GM12878 (cell line): ENCODE measurements around the gene FZR1. TPM values are rescaled to one million over a fixed set of nuclear protein-coding genes. Genes with fewer than 3 reads are reported as not detected.

Source experiments
- ATAC-seq: fragments of 200-7000 bp; cut with Tn5 transposase; 3 replicates; pipeline ENCODE4 v1.9.1; 2020; ENCODE audit warnings: mild to moderate bottlenecking, moderate library complexity
- BruUV-seq: library from RNA; stranded (reverse); fragments of 400-500 nt; replicated peaks from 2 replicates; lab custom pipeline; 2021; lab: Mats Ljungman, UMichigan
- CTCF ChIA-PET: fragments of 300-600 bp; sonication (Branson Sonifier 250); formaldehyde crosslinking; extraction: SDS; loops from one replicate; lab custom pipeline; 2021; ENCODE audit warnings: inconsistent platforms; lab: Yijun Ruan, JAX
- POLR2A ChIA-PET: fragments of 350-600 bp; formaldehyde crosslinking; extraction: SDS; loops from one replicate; lab custom pipeline; 2021; ENCODE audit warnings: inconsistent platforms; lab: Charles Lee
- RAD21 ChIA-PET: fragments of 300-600 bp; sonication (Branson Sonifier 250); formaldehyde crosslinking; loops from one replicate; lab custom pipeline; 2023; ENCODE audit warnings: antibody characterized with exemption; ENCODE audit not compliant: unreplicated experiment; lab: Charles Lee
- SMC1A ChIA-PET: fragments of 300-600 bp; sonication (Branson Sonifier 250); formaldehyde crosslinking; loops from one replicate; lab custom pipeline; 2023; ENCODE audit not compliant: unreplicated experiment, uncharacterized antibody; lab: Charles Lee
- DNase-seq: peaks from one replicate; pipeline ENCODE4 v3.0.0-alpha.2; 2011; ENCODE audit warnings: low read depth, low spot score
- FAIRE-seq: peaks from 3 replicates; lab custom pipeline; 2011; peaks lifted over from hg19 to GRCh38; lab: Jason Lieb, UNC
- H2AFZ ChIP-seq: 2 replicates; pipeline ENCODE4 v1.6.0; 2011; ENCODE audit warnings: low read depth, low read length, control low read depth; ENCODE audit not compliant: control insufficient read depth
- H3K27ac ChIP-seq: 2 replicates; pipeline ENCODE4 v1.5.1; 2011; ENCODE audit warnings: control low read depth; ENCODE audit not compliant: control insufficient read depth, insufficient read depth
- H3K27me3 ChIP-seq, 2 experiments: replicated peaks in 1 of 2; 2 replicates each; pipeline versions ENCODE4 v1.6.0 to v1.6.1; 2011; ENCODE audit warnings: low read length in 1 of 2; ENCODE audit not compliant: control insufficient read depth in 2 of 2, insufficient read depth in 2 of 2
- H3K36me3 ChIP-seq, 2 experiments: 2 replicates each; pipeline ENCODE4 v1.5.1; 2011; ENCODE audit warnings: low read length in 1 of 2; ENCODE audit not compliant: control insufficient read depth in 2 of 2, insufficient read depth in 2 of 2
- H3K4me1 ChIP-seq: 2 replicates; pipeline ENCODE4 v1.6.1; 2011; ENCODE audit warnings: mild to moderate bottlenecking, low read length, moderate library complexity, mixed read lengths; ENCODE audit not compliant: control insufficient read depth, insufficient read depth
- H3K4me2 ChIP-seq: 2 replicates; pipeline ENCODE4 v1.6.0; 2011; ENCODE audit warnings: control low read depth; ENCODE audit not compliant: control insufficient read depth, insufficient read depth
- H3K4me3 ChIP-seq: fragments of 200-600 bp; sonication (generic); 2 replicates; pipeline ENCODE4 v1.5.1; 2016
- H3K79me2 ChIP-seq: 2 replicates; pipeline ENCODE4 v1.6.0; 2011; ENCODE audit warnings: low read length; ENCODE audit not compliant: control insufficient read depth, insufficient read depth
- H3K9ac ChIP-seq: 2 replicates; pipeline ENCODE4 v1.8.0; 2011; ENCODE audit warnings: low read length, control low read depth, mixed read lengths; ENCODE audit not compliant: control insufficient read depth, insufficient read depth
- H3K9me3 ChIP-seq: replicated peaks from 3 replicates; pipeline ENCODE4 v1.5.1; 2011; ENCODE audit warnings: mild to moderate bottlenecking, low read length; ENCODE audit not compliant: control insufficient read depth, insufficient read depth
- H4K20me1 ChIP-seq: 2 replicates; pipeline ENCODE4 v1.6.0; 2011; ENCODE audit not compliant: control insufficient read depth, insufficient read depth
- FOXM1 ChIP-seq: IDR thresholded peaks from 2 replicates; pipeline ENCODE4 v1.6.1; 2012; ENCODE audit warnings: low read depth, mild to moderate bottlenecking, inconsistent platforms, low read length, moderate library complexity
- HCFC1 ChIP-seq: fragments of 150-350 bp; IDR thresholded peaks from 2 replicates; pipeline ENCODE4 v1.6.1; 2014; ENCODE audit warnings: low read length
- HDGF ChIP-seq: fragments of 450-650 bp; IDR thresholded peaks from 2 replicates; pipeline ENCODE4 v1.6.1; 2016; ENCODE audit warnings: antibody characterized with exemption
- IKZF1 ChIP-seq: fragments of 450-650 bp; conservative IDR thresholded peaks from 2 replicates; pipeline ENCODE4 v1.6.1; 2017; ENCODE audit warnings: antibody characterized with exemption, mild to moderate bottlenecking
- JUNB ChIP-seq: IDR thresholded peaks from 2 replicates; pipeline ENCODE4 v1.6.1; 2016; ENCODE audit warnings: antibody characterized with exemption, mild to moderate bottlenecking
- MTA3 ChIP-seq: IDR thresholded peaks from 2 replicates; pipeline ENCODE4 v1.6.1; 2012; ENCODE audit warnings: low read length, inconsistent platforms, borderline replicate concordance
- POLR2AphosphoS5 ChIP-seq: IDR thresholded peaks from 2 replicates; pipeline ENCODE4 v1.6.1; 2011; ENCODE audit warnings: mild to moderate bottlenecking, low read length, inconsistent platforms
- SUZ12 ChIP-seq: fragments of 200-600 bp; sonication (generic); IDR thresholded peaks from one replicate; pipeline ENCODE4 v1.6.1; 2018; ENCODE audit warnings: antibody characterized with exemption, mild to moderate bottlenecking; ENCODE audit not compliant: unreplicated experiment
- TCF12 ChIP-seq: IDR thresholded peaks from 2 replicates; pipeline ENCODE4 v1.6.1; 2011; ENCODE audit warnings: low read depth, mild to moderate bottlenecking, low read length
- YY1 ChIP-seq: IDR thresholded peaks from 2 replicates; pipeline ENCODE4 v1.6.1; 2011; ENCODE audit warnings: low read depth, mild to moderate bottlenecking, low read length
- ZSCAN29 ChIP-seq: fragments of 450-650 bp; IDR thresholded peaks from 2 replicates; pipeline ENCODE4 v1.6.1; 2017; ENCODE audit warnings: mild to moderate bottlenecking, moderate library complexity
- WGBS: methylation state at CpG from one replicate; pipeline ENCODE4 v1.1.6; 2016; ENCODE audit warnings: low lambda C conversion rate; ENCODE audit not compliant: insufficient replicate concordance, insufficient coverage; ENCODE audit errors: missing lambda C conversion rate; 5-methylcytosine and 5-hydroxymethylcytosine counted together
- in situ Hi-C: fragments of 300-500 bp; cut with MboI; formaldehyde crosslinking; loops from 9 replicates; pipeline ENCODE4 v1.14.3; 2018; ENCODE audit warnings: mixed read lengths
- intact Hi-C: fragments of 100-400 bp; cut with micrococcal nuclease; formaldehyde crosslinking; loops from one replicate; pipeline ENCODE4 v1.14.2; 2022; ENCODE audit not compliant: unreplicated experiment
- polyA plus RNA-seq, 11 experiments: library from polyadenylated mRNA; depleted of rRNA in 4 of 11; unstranded in 6 of 11; stranded (reverse) in 5 of 11; fragments of >200 nt; fragmentation: Nextera tagmentation in 4 of 11; fragmentation: Illumina TruSeq in 1 of 11; extraction: Ambion mirVana in 4 of 11; extraction: Trizol in 1 of 11; gene quantifications; 1 replicate in 1 of 11; 2 replicates in 10 of 11; pipeline versions ENCODE4 v1.2.1 to v1.2.3, GENCODE V29; 2011 to 2016; ENCODE audit warnings: inconsistent platforms in 2 of 11, missing spikeins in 2 of 11, low read depth in 1 of 11
- total RNA-seq, 4 experiments: library from RNA; depleted of rRNA in 3 of 4; stranded (reverse); fragments of >200 nt in 3 of 4; fragmentation: Illumina TruSeq in 1 of 4; extraction: Trizol in 1 of 4; gene quantifications; 2 replicates each; pipeline versions ENCODE4 v1.2.1 to v1.2.3, GENCODE V29; 2013 to 2021
- TF ChIP-seq, protein P1 (sequence below): fragments of 450-650 bp; IDR thresholded peaks from 2 replicates; pipeline ENCODE4 v1.6.1; 2016; ENCODE audit warnings: mild to moderate bottlenecking
- TF ChIP-seq, protein P2 (sequence below): fragments of 450-650 bp; IDR thresholded peaks from 2 replicates; pipeline ENCODE4 v1.6.1; 2018; ENCODE audit warnings: mild to moderate bottlenecking, low read depth, moderate library complexity; ENCODE audit not compliant: partially characterized antibody
- TF ChIP-seq, protein P3 (sequence below): IDR thresholded peaks from 2 replicates; pipeline ENCODE4 v1.6.1; 2011; ENCODE audit warnings: low read depth, low read length, improper control_type of control experiment, borderline replicate concordance
- TF ChIP-seq, protein P4 (sequence below): IDR thresholded peaks from 2 replicates; pipeline ENCODE4 v1.6.1; 2012; ENCODE audit warnings: low read depth, low read length, improper control_type of control experiment

FZR1 gene
- total and polyA plus RNA-seq, 10 of the 15 experiments (the other 5 are each of a cell fraction or from before 2014, with no cell fraction given) = 0.11 to 44.2 (median 29.3) TPM

DNA sequence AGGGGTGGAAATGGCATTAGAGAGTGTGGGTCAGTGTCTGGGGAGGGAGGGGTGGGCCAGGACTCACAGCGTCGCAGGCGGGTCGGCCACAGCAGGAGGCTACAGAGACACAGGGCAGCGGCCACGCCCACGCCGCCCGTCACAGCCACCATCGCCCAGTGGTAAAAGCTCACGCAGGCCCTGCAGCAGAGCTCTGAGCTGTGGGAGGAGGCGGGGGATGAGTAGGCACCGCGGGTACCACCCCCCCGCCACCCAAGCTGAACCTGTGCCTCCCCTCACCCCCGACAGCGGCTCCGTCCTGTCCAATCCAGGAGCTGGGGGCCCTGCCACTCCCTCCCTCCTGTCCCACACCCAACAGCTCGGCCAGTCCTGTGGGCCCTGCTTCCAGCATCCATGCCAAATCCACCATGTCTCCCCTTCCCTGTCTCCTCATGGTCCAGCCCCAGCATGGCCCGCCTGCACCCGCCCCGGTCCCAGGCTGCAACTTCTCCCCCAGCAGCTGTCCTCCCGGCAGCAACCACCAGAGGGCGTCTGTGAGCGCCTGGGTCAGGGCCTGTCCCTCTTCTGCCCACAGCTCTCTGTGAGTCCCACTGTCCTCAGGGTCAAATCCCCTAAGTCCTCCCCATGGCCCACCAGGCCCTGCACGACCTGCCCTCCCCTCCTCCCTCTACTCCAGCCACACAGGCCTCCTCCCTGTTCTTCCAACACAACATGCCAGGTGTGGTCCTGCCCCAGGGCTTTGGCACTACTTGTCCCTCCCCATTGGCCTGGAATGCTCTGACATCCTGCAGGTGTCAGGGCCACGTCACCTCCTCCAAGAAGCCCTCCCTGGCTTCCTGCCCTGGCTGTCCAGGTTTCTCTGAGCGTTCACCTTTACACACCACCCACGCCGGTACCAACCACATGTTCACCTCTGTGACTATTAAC, 38.9 kb downstream of the FZR1 start (continued):
- TF ChIP-seq YY1 = peak; percentile 43; the same call in 1 of the 2 replicates
- TF ChIP-seq, protein P1, sequence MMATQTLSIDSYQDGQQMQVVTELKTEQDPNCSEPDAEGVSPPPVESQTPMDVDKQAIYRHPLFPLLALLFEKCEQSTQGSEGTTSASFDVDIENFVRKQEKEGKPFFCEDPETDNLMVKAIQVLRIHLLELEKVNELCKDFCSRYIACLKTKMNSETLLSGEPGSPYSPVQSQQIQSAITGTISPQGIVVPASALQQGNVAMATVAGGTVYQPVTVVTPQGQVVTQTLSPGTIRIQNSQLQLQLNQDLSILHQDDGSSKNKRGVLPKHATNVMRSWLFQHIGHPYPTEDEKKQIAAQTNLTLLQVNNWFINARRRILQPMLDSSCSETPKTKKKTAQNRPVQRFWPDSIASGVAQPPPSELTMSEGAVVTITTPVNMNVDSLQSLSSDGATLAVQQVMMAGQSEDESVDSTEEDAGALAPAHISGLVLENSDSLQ = peak; percentile 44; the same call in 1 of the 2 replicates
- TF ChIP-seq, protein P2, sequence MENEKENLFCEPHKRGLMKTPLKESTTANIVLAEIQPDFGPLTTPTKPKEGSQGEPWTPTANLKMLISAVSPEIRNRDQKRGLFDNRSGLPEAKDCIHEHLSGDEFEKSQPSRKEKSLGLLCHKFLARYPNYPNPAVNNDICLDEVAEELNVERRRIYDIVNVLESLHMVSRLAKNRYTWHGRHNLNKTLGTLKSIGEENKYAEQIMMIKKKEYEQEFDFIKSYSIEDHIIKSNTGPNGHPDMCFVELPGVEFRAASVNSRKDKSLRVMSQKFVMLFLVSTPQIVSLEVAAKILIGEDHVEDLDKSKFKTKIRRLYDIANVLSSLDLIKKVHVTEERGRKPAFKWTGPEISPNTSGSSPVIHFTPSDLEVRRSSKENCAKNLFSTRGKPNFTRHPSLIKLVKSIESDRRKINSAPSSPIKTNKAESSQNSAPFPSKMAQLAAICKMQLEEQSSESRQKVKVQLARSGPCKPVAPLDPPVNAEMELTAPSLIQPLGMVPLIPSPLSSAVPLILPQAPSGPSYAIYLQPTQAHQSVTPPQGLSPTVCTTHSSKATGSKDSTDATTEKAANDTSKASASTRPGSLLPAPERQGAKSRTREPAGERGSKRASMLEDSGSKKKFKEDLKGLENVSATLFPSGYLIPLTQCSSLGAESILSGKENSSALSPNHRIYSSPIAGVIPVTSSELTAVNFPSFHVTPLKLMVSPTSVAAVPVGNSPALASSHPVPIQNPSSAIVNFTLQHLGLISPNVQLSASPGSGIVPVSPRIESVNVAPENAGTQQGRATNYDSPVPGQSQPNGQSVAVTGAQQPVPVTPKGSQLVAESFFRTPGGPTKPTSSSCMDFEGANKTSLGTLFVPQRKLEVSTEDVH = no peak
- 0 out of 2 replicates have a peak, but pooled peaks have one; percentile 59 for TF ChIP-seq TCF12
- TF ChIP-seq HDGF = peak; percentile 81

DNA sequence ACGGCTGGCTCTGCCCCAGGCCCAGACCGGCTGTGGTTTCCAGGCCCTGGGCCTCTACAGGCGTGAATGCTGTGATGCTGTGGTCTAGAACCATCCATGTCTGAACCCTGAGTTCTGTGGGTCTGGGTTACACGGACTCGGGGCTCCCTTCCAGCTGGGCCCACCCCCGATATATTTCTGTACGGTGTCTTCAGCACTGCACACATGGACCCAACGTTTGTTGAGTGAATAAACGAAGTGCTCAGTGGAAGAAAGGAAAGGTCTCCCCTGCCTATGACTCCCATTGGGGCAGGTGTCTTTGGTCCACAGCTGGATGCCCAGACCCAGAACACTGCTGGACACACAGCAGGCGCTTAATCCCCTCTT, 39.5 kb downstream of the FZR1 start:
- ChIA-PET RAD21 (interaction anchor here (1.0 to 1.1 kb wide), 2 partner anchors 11 to 59 kb away, joined by 3 to 4 read pairs; partner anchors contain the start of gene MFSD12), CTCF (interaction anchor here (0.6 to 2.7 kb wide), 16 partner anchors 9 to 669 kb away, joined by 3 to 20 read pairs (median 4); partner anchors contain the start of gene MFSD12), SMC1A (interaction anchor here (1.0 to 1.1 kb wide), 2 partner anchors 46 to 159 kb away, joined by 3 to 4 read pairs; no protein-coding TSS in a partner anchor), POLR2A (no interaction called here)
- H4K20me1 ChIP-seq = no peaks in the 10 kb centered on the region
- DNase-seq (no peak), ATAC-seq (no peak), FAIRE-seq (no peak)
- no peak overlapping the region for H2AFZ ChIP-seq
- in situ Hi-C loops = no loop called here
- 52% methylated on average over 10 of the region's 10 CpGs for WGBS
- peaks cover 2 to 7% of the 10 kb centered on the region in 2 experiments; a peak in 3 of 4 replicates for H3K36me3 ChIP-seq
- no peak overlapping the region for H3K27ac ChIP-seq
- intact Hi-C loops = loop anchor here (1.0 to 5.0 kb wide), 2 partner anchors 73 to 162 kb away; partner anchors contain the start of gene TJP3
- H3K27me3 ChIP-seq = no peaks in the 10 kb centered on the region
- H3K4me3 ChIP-seq = no peak overlapping the region
- H3K79me2 ChIP-seq = no peaks in the 10 kb centered on the region
- H3K4me2 ChIP-seq = no peak overlapping the region
- H3K4me1 ChIP-seq = no peaks in the 10 kb centered on the region
- H3K9ac ChIP-seq = no peak overlapping the region
- no TSS peak for BruUV-seq
- H3K9me3 ChIP-seq = no peaks in the 10 kb centered on the region
- TF ChIP-seq, protein P3, sequence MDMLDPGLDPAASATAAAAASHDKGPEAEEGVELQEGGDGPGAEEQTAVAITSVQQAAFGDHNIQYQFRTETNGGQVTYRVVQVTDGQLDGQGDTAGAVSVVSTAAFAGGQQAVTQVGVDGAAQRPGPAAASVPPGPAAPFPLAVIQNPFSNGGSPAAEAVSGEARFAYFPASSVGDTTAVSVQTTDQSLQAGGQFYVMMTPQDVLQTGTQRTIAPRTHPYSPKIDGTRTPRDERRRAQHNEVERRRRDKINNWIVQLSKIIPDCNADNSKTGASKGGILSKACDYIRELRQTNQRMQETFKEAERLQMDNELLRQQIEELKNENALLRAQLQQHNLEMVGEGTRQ = no peak
- TF ChIP-seq HCFC1 = no peak
- TF ChIP-seq, protein P4, sequence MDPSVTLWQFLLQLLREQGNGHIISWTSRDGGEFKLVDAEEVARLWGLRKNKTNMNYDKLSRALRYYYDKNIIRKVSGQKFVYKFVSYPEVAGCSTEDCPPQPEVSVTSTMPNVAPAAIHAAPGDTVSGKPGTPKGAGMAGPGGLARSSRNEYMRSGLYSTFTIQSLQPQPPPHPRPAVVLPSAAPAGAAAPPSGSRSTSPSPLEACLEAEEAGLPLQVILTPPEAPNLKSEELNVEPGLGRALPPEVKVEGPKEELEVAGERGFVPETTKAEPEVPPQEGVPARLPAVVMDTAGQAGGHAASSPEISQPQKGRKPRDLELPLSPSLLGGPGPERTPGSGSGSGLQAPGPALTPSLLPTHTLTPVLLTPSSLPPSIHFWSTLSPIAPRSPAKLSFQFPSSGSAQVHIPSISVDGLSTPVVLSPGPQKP = no peak
- TF ChIP-seq IKZF1 = no peak
- no peak for TF ChIP-seq POLR2AphosphoS5
- TF ChIP-seq FOXM1 = no peak
- TF ChIP-seq JUNB = no peak
- no peak for TF ChIP-seq ZSCAN29
- TF ChIP-seq MTA3 = no peak
- TF ChIP-seq SUZ12 = no peak
